Measurements from ENCODE around the gene METTL14.

METTL14 gene

GRCh38 chr4:118742050-118742449 is 56.9 kb downstream of the METTL14 start:
- no peak for DNase-seq (ENCODE audit: low read depth)
- TF ChIP-seq CTCF (IDR thresholded peaks at IDR 0.05; ENCODE audit: low read depth, low read length, missing control alignments), result no peak
- no peak overlapping the region for H3K4me3 ChIP-seq (ENCODE audit: low read depth, low read length)

GRCh38 chr4:118743867-118744266 is 58.7 kb downstream of the METTL14 start:
- DNase-seq (ENCODE audit: low read depth), result no peak
- no peak for TF ChIP-seq CTCF (IDR thresholded peaks at IDR 0.05; ENCODE audit: low read depth, low read length, missing control alignments)
- no peak overlapping the region for H3K4me3 ChIP-seq (ENCODE audit: low read depth, low read length)

GRCh38 chr4:118745357-118745756 is 60.2 kb downstream of the METTL14 start:
- H3K4me3 ChIP-seq (ENCODE audit: low read depth, low read length), result no peak overlapping the region
- TF ChIP-seq CTCF (IDR thresholded peaks at IDR 0.05; ENCODE audit: low read depth, low read length, missing control alignments), result no peak
- no peak for DNase-seq (ENCODE audit: low read depth)

- DNase-seq (ENCODE audit: low read depth), result no peak
- no peak overlapping the region for H3K4me3 ChIP-seq (ENCODE audit: low read depth, low read length)
- TF ChIP-seq CTCF (IDR thresholded peaks at IDR 0.05; ENCODE audit: low read depth, low read length, missing control alignments), result no peak
Measured at GRCh38 chr4:118746251-118746919, 61.2 kb downstream of the METTL14 start.

GRCh38 chr4:118749347-118749988 is 64.3 kb downstream of the METTL14 start:
- no peak for DNase-seq (ENCODE audit: low read depth)
- no peak overlapping the region for H3K4me3 ChIP-seq (ENCODE audit: low read depth, low read length)
- no peak for TF ChIP-seq CTCF (IDR thresholded peaks at IDR 0.05; ENCODE audit: low read depth, low read length, missing control alignments)

GRCh38 chr4:118751629-118752323 is 66.6 kb downstream of the METTL14 start:
- DNase-seq (ENCODE audit: low read depth), result no peak
- no peak overlapping the region for H3K4me3 ChIP-seq (ENCODE audit: low read depth, low read length)
- TF ChIP-seq CTCF (IDR thresholded peaks at IDR 0.05; ENCODE audit: low read depth, low read length, missing control alignments), result no peak

Data from GM12864 (cell line).